Suprapubic skin (tissue), 4 donors: ENCODE data around the gene ZNF350. TPM values are rescaled to one million over a fixed set of nuclear protein-coding genes. Genes with fewer than 3 reads are reported as not detected.

Experiments used
- DNase-seq, 2 donors: peaks; one replicate each; pipeline ENCODE4 v3.0.0-alpha.2; 2019; ENCODE audit warnings: low spot score in 2 of 2
- H3K27ac ChIP-seq: fragments of 200-600 bp; sonication (generic); one replicate; pipeline ENCODE4 v1.5.1; 2019
- H3K27me3 ChIP-seq: fragments of 200-600 bp; sonication (generic); one replicate; pipeline ENCODE4 v1.5.1; 2019
- H3K36me3 ChIP-seq: fragments of 200-600 bp; sonication (generic); one replicate; pipeline ENCODE4 v1.5.1; 2019
- H3K4me1 ChIP-seq: fragments of 200-600 bp; sonication (generic); one replicate; pipeline ENCODE4 v1.5.1; 2019
- H3K4me3 ChIP-seq: fragments of 200-600 bp; sonication (generic); one replicate; pipeline ENCODE4 v1.5.1; 2019; ENCODE audit warnings: mild to moderate bottlenecking
- H3K9me3 ChIP-seq: fragments of 200-600 bp; sonication (generic); one replicate; pipeline ENCODE4 v1.5.1; 2019
- EP300 ChIP-seq: sonication (generic); formaldehyde crosslinking; IDR thresholded peaks from one replicate; pipeline ENCODE4 v1.6.1; 2017; ENCODE audit warnings: antibody characterized with exemption
- POLR2A ChIP-seq, 2 donors: fragments of 450-650 bp; IDR thresholded peaks; one replicate each; pipeline ENCODE4 v1.6.1; 2017; ENCODE audit warnings: antibody characterized with exemption in 2 of 2, mild to moderate bottlenecking in 2 of 2, moderate library complexity in 2 of 2
- POLR2AphosphoS5 ChIP-seq, 3 donors: sonication (generic); formaldehyde crosslinking; IDR thresholded peaks; one replicate each; pipeline ENCODE4 v1.6.1; 2017; ENCODE audit warnings: antibody characterized with exemption in 3 of 3
- WGBS: methylation state at CpG from one replicate; pipeline ENCODE4 v1.1.5; 2018; 5-methylcytosine and 5-hydroxymethylcytosine counted together
- total RNA-seq, 4 donors: library from RNA; depleted of rRNA; stranded (reverse); fragments of >200 nt; gene quantifications; one replicate each; pipeline ENCODE4 v1.1.0, GENCODE V29; 2016
- TF ChIP-seq, protein P1 (sequence below), 2 donors: fragments of 200-600 bp in 1 of 2; fragments of 450-650 bp in 1 of 2; sonication (generic) in 1 of 2; IDR thresholded peaks; one replicate each; pipeline ENCODE4 v1.5.1; 2016 to 2019; ENCODE audit warnings: antibody characterized with exemption in 2 of 2, mild to moderate bottlenecking in 1 of 2, moderate library complexity in 1 of 2

Gene ZNF350
- total RNA-seq, 4 donors from 2014 or later, result 7.0 to 15.9 (median 11.9) TPM

DNA sequence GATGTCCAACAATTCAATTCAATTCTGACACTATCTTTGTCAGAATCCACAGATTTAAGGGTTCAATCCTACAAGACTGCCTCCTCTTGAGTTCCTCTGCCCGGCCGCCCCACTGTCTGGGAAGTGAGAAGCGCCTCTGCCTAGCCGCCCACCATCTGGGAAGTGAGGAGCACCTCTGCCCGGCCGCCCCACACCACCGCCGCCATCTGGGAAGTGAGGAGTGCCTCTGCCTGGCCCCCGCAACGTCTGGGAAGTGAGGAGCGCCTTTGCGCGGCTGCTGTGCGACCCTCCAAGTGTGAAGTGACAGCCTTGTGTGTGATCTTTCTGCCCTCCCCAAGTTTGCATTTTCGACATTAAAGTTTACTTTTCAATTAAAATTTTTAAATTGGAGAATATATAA lies 35.6 kb upstream of the ZNF350 start:
- Histone ChIP-seq H3K9me3 (peaks cover 60% of the 10 kb centered on the region), H3K27me3 (no peaks in the 10 kb centered on the region), H3K4me1 (peaks cover 3% of the 10 kb centered on the region), H3K4me3 (no peak overlapping the region), H3K36me3 (peaks cover 88% of the 10 kb centered on the region), H3K27ac (no peak overlapping the region)
- TF ChIP-seq EP300 (no peak), POLR2AphosphoS5 (IDR thresholded peaks at IDR 0.05) (no peak), POLR2A (IDR thresholded peaks at IDR 0.05) (no peak)
- TF ChIP-seq, protein P1, sequence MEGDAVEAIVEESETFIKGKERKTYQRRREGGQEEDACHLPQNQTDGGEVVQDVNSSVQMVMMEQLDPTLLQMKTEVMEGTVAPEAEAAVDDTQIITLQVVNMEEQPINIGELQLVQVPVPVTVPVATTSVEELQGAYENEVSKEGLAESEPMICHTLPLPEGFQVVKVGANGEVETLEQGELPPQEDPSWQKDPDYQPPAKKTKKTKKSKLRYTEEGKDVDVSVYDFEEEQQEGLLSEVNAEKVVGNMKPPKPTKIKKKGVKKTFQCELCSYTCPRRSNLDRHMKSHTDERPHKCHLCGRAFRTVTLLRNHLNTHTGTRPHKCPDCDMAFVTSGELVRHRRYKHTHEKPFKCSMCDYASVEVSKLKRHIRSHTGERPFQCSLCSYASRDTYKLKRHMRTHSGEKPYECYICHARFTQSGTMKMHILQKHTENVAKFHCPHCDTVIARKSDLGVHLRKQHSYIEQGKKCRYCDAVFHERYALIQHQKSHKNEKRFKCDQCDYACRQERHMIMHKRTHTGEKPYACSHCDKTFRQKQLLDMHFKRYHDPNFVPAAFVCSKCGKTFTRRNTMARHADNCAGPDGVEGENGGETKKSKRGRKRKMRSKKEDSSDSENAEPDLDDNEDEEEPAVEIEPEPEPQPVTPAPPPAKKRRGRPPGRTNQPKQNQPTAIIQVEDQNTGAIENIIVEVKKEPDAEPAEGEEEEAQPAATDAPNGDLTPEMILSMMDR (IDR thresholded peaks at IDR 0.05), result no peak
- WGBS, result 94% methylated on average over 15 of the region's 15 CpGs
- no peak for DNase-seq

DNA sequence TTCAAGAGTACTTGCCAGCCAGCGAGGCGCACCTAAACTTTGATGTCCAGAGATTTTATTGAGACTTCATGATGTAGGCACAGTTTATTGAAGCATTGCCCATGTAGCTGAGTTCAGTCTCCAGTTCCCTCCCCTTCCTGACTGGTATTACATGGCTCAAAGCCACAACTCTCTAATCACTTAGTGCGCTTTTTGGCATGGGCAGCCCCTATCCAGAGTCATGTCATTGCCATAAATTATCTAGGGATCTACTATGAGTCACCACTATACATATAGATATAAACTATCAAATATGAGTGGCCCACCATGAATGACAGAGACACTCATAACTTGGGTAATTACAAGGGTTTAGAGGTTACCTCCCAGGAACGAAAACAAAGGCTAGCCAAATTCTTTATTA lies 33.9 kb upstream of the ZNF350 start:
- DNase-seq, result no peak
- Histone ChIP-seq H3K27ac (no peak overlapping the region), H3K27me3 (no peaks in the 10 kb centered on the region), H3K9me3 (peaks cover 66% of the 10 kb centered on the region), H3K4me1 (no peaks in the 10 kb centered on the region), H3K36me3 (peaks cover 100% of the 10 kb centered on the region), H3K4me3 (no peak overlapping the region)
- WGBS, result 96% methylated on average over 4 of the region's 4 CpGs
- TF ChIP-seq POLR2A (IDR thresholded peaks at IDR 0.05), result no peak
- TF ChIP-seq EP300, result no peak
- TF ChIP-seq POLR2AphosphoS5 (IDR thresholded peaks at IDR 0.05), result no peak
- TF ChIP-seq, protein P1 (IDR thresholded peaks at IDR 0.05), result no peak

DNA sequence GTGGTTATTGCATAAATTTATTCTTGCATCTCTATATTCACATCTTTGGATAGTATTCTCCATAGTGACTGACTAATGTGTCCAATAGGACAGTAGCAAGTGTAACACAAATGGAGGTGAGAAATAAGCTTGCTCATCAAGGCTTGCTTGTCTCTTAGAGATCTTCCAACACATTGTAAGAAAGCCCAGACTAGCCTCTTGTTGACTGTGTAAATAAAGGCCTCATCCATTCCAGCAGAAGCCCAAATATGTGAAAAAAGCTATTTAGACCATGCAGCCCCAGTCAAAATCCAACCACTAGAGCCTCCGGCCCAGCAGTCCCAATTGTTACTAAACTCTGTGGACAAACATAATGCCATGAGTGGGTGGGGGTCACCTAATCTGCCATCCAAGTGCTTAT lies 24.0 kb upstream of the ZNF350 start:
- Histone ChIP-seq H3K27me3 (no peaks in the 10 kb centered on the region), H3K4me1 (peaks cover 13% of the 10 kb centered on the region), H3K4me3 (no peak overlapping the region), H3K9me3 (peaks cover 36% of the 10 kb centered on the region), H3K27ac (no peak overlapping the region), H3K36me3 (peaks cover 20% of the 10 kb centered on the region)
- no peak for TF ChIP-seq POLR2AphosphoS5 (IDR thresholded peaks at IDR 0.05)
- TF ChIP-seq, protein P1 (IDR thresholded peaks at IDR 0.05), result no peak
- TF ChIP-seq EP300, result no peak
- TF ChIP-seq POLR2A (IDR thresholded peaks at IDR 0.05), result no peak
- DNase-seq, result no peak
- WGBS, result 100% methylated on average over 1 of the region's 1 CpG

DNA sequence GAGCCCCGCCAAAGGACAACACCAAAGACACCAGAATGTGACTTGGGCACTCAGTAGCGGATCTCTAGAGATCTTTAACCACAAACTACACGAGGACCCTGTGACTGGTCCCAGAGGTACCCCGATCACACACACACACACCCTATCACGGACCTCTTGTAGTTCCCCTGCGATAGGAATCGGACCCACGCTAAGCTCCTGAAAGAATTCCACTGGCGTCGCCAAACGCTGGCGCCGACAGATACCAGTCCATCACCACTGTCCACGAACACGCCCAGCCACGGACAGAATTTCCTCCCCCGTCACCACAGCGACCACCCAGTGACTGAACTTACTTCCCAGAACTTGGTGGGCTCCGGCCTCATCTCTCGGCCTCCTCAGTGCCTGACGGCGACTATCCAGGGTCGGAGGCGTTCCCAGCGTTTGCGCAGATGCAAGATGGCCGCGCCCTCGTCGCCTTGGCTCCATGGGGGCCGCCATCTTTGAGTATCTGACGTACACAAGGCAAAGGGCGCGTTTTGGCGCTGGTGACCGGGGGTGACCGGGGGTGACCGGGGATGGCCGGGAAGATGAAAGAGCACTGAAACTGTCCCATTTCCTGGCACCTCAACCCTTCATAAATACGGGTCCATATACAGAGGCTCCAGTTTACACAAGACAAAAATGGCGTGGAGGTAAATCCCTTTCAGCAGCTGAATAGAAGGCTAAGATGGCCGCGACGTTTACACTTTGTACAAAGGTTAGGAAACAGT lies 21.3 kb upstream of the ZNF350 start, which contains the start of gene ZNF615:
Gene ZNF615, minus strand, starts transcription at position 406 of the 752 bp plus-strand sequence. CDS start 4,500 bp downstream, outside the sequence.
- WGBS, result 0% methylated on average over 44 of the region's 44 CpGs
- TF ChIP-seq, protein P1 (IDR thresholded peaks at IDR 0.05), result no peak
- peak in 1 of 2 donors; percentile 25 for TF ChIP-seq POLR2A (IDR thresholded peaks at IDR 0.05)
- no peak for TF ChIP-seq EP300
- peak in 1 of 3 donors; percentile 18 for TF ChIP-seq POLR2AphosphoS5 (IDR thresholded peaks at IDR 0.05)
- H3K9me3 ChIP-seq, result peaks cover 25% of the 10 kb centered on the region
- peaks cover 13% of the 10 kb centered on the region for H3K4me1 ChIP-seq
- peak within 1 kb of the TSS; percentile 75 for H3K4me3 ChIP-seq
- DNase-seq, result peak; percentile 90 to 95
- H3K27ac ChIP-seq, result peak within 1 kb of the TSS; percentile 75
- H3K36me3 ChIP-seq, result peaks cover 21% of the 10 kb centered on the region
- H3K27me3 ChIP-seq, result no peaks in the 10 kb centered on the region

DNA sequence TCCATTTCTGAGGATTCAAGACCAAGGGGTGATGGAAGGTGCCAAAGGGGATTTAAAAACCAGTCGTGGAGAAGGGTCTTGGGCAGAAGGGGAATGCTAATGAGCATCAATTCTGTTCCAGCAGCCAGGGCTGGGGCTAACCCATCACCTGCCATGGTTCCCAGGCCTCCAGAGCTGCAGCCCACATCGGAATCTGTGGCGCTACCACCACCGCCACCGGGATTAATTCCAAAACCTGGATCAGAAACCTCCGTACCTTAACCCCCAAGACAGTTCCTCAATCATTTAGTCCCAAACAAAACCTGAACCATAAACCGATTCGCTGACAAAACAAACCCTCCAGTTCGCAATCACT lies 20.8 kb upstream of the ZNF350 start:
- DNase-seq, result no peak
- TF ChIP-seq, protein P1 (IDR thresholded peaks at IDR 0.05), result no peak
- TF ChIP-seq POLR2A (IDR thresholded peaks at IDR 0.05) (no peak), EP300 (no peak), POLR2AphosphoS5 (IDR thresholded peaks at IDR 0.05) (no peak)
- H3K36me3 ChIP-seq, result peaks cover 21% of the 10 kb centered on the region
- peak overlapping the region; percentile 75 for H3K27ac ChIP-seq
- WGBS, result 9% methylated on average over 9 of the region's 9 CpGs
- peaks cover 13% of the 10 kb centered on the region for H3K4me1 ChIP-seq
- H3K27me3 ChIP-seq, result no peaks in the 10 kb centered on the region
- H3K9me3 ChIP-seq, result peaks cover 22% of the 10 kb centered on the region
- peak overlapping the region; percentile 75 for H3K4me3 ChIP-seq
